Measurements from ENCODE around the gene SMIM26.
A peak's percentile ranks its signal among the peaks of the same experiment; 100 is the strongest.
"Not testable (repeated sequence)": the region's sequence is repeated elsewhere in the genome, so short reads cannot be mapped to it uniquely, and the experiment has no call there.

The SMIM26 gene

GRCh38 chr20:18566892-18567738, at the start of gene SMIM26:
Gene SMIM26 (plus strand): TSS chr20:18567432. CDS start chr20:18567479, 47 bp downstream.
- Histone ChIP-seq H3K9ac (ENCODE audit: low read length in 5 of 5) (peak within 1 kb of the TSS; percentile 95 to 99 (median 97)), H3K4me3 (ENCODE audit: low read depth in 1 of 5, low read length in 5 of 5) (peak within 1 kb of the TSS; percentile 81 to 97 (median 89)), H3K27me3 (ENCODE audit: control insufficient read depth in 5 of 5, insufficient read depth in 4 of 5, low read length in 5 of 5) (no peaks in the 10 kb centered on the region), H3K27ac (ENCODE audit: low read depth, low read length) (peak within 1 kb of the TSS; percentile 84), H3K4me1 (ENCODE audit: control insufficient read depth in 5 of 5, insufficient read depth in 5 of 5, low read length in 5 of 5) (peaks cover 0 to 15% (median 14%) of the 10 kb centered on the region in 5 donors), H3K36me3 (ENCODE audit: control insufficient read depth in 5 of 5, insufficient read depth in 5 of 5, low read length in 5 of 5) (peaks cover 6 to 18% (median 13%) of the 10 kb centered on the region in 5 donors), H3K9me3 (ENCODE audit: control insufficient read depth in 5 of 5, low read length in 5 of 5) (no peaks in the 10 kb centered on the region)

- not testable (repeated sequence) for H3K4me1 ChIP-seq (ENCODE audit: control insufficient read depth in 5 of 5, insufficient read depth in 5 of 5, low read length in 5 of 5); H3K9me3 ChIP-seq (ENCODE audit: control insufficient read depth in 5 of 5, low read length in 5 of 5); H3K9ac ChIP-seq (ENCODE audit: low read length in 5 of 5); H3K27me3 ChIP-seq (ENCODE audit: control insufficient read depth in 5 of 5, insufficient read depth in 4 of 5, low read length in 5 of 5); H3K27ac ChIP-seq (ENCODE audit: low read depth, low read length); H3K4me3 ChIP-seq (ENCODE audit: low read depth in 1 of 5, low read length in 5 of 5)
- H3K36me3 ChIP-seq (ENCODE audit: control insufficient read depth in 5 of 5, insufficient read depth in 5 of 5, low read length in 5 of 5) = peaks cover 22 to 51% (median 29%) of the 10 kb centered on the region in 5 donors
Observed at GRCh38 chr20:18522066-18522465, 45.2 kb upstream of the SMIM26 start.

- Histone ChIP-seq H3K27me3 (ENCODE audit: control insufficient read depth in 5 of 5, insufficient read depth in 4 of 5, low read length in 5 of 5) (no peaks in the 10 kb centered on the region), H3K36me3 (ENCODE audit: control insufficient read depth in 5 of 5, insufficient read depth in 5 of 5, low read length in 5 of 5) (peaks cover 28 to 58% (median 39%) of the 10 kb centered on the region in 5 donors), H3K4me3 (ENCODE audit: low read depth in 1 of 5, low read length in 5 of 5) (no peak overlapping the region), H3K27ac (ENCODE audit: low read depth, low read length) (no peak overlapping the region), H3K9me3 (ENCODE audit: control insufficient read depth in 5 of 5, low read length in 5 of 5) (no peaks in the 10 kb centered on the region), H3K4me1 (ENCODE audit: control insufficient read depth in 5 of 5, insufficient read depth in 5 of 5, low read length in 5 of 5) (no peaks in the 10 kb centered on the region), H3K9ac (ENCODE audit: low read length in 5 of 5) (no peak overlapping the region)
Observed at GRCh38 chr20:18523066-18523465, 44.2 kb upstream of the SMIM26 start.

- Histone ChIP-seq H3K27ac (ENCODE audit: low read depth, low read length) (no peak overlapping the region), H3K36me3 (ENCODE audit: control insufficient read depth in 5 of 5, insufficient read depth in 5 of 5, low read length in 5 of 5) (peaks cover 40 to 74% (median 55%) of the 10 kb centered on the region in 5 donors), H3K27me3 (ENCODE audit: control insufficient read depth in 5 of 5, insufficient read depth in 4 of 5, low read length in 5 of 5) (no peaks in the 10 kb centered on the region), H3K4me3 (ENCODE audit: low read depth in 1 of 5, low read length in 5 of 5) (no peak overlapping the region), H3K9me3 (ENCODE audit: control insufficient read depth in 5 of 5, low read length in 5 of 5) (no peaks in the 10 kb centered on the region), H3K4me1 (ENCODE audit: control insufficient read depth in 5 of 5, insufficient read depth in 5 of 5, low read length in 5 of 5) (no peaks in the 10 kb centered on the region), H3K9ac (ENCODE audit: low read length in 5 of 5) (no peak overlapping the region)
Observed at GRCh38 chr20:18524646-18525045, 42.6 kb upstream of the SMIM26 start.

GRCh38 chr20:18526761-18527160, 40.5 kb upstream of the SMIM26 start:
- not testable (repeated sequence) for H3K4me3 ChIP-seq (ENCODE audit: low read depth in 1 of 5, low read length in 5 of 5); H3K27me3 ChIP-seq (ENCODE audit: control insufficient read depth in 5 of 5, insufficient read depth in 4 of 5, low read length in 5 of 5); H3K4me1 ChIP-seq (ENCODE audit: control insufficient read depth in 5 of 5, insufficient read depth in 5 of 5, low read length in 5 of 5); H3K9ac ChIP-seq (ENCODE audit: low read length in 5 of 5); H3K9me3 ChIP-seq (ENCODE audit: control insufficient read depth in 5 of 5, low read length in 5 of 5); H3K27ac ChIP-seq (ENCODE audit: low read depth, low read length)
- peaks cover 43 to 80% (median 67%) of the 10 kb centered on the region in 5 donors for H3K36me3 ChIP-seq (ENCODE audit: control insufficient read depth in 5 of 5, insufficient read depth in 5 of 5, low read length in 5 of 5)

- Histone ChIP-seq H3K4me3 (ENCODE audit: low read depth in 1 of 5, low read length in 5 of 5) (no peak overlapping the region), H3K4me1 (ENCODE audit: control insufficient read depth in 5 of 5, insufficient read depth in 5 of 5, low read length in 5 of 5) (no peaks in the 10 kb centered on the region), H3K27ac (ENCODE audit: low read depth, low read length) (no peak overlapping the region), H3K9ac (ENCODE audit: low read length in 5 of 5) (no peak overlapping the region), H3K36me3 (ENCODE audit: control insufficient read depth in 5 of 5, insufficient read depth in 5 of 5, low read length in 5 of 5) (peaks cover 47 to 82% (median 72%) of the 10 kb centered on the region in 5 donors), H3K27me3 (ENCODE audit: control insufficient read depth in 5 of 5, insufficient read depth in 4 of 5, low read length in 5 of 5) (no peaks in the 10 kb centered on the region), H3K9me3 (ENCODE audit: control insufficient read depth in 5 of 5, low read length in 5 of 5) (no peaks in the 10 kb centered on the region)
Observed at GRCh38 chr20:18527339-18527738, 39.9 kb upstream of the SMIM26 start.

GRCh38 chr20:18527836-18528235, 39.4 kb upstream of the SMIM26 start:
- H3K9ac ChIP-seq (ENCODE audit: low read length in 5 of 5) = no peak overlapping the region
- H3K4me1 ChIP-seq (ENCODE audit: control insufficient read depth in 5 of 5, insufficient read depth in 5 of 5, low read length in 5 of 5) = no peaks in the 10 kb centered on the region
- no peak overlapping the region for H3K4me3 ChIP-seq (ENCODE audit: low read depth in 1 of 5, low read length in 5 of 5)
- H3K27me3 ChIP-seq (ENCODE audit: control insufficient read depth in 5 of 5, insufficient read depth in 4 of 5, low read length in 5 of 5) = no peaks in the 10 kb centered on the region
- no peak overlapping the region for H3K27ac ChIP-seq (ENCODE audit: low read depth, low read length)
- no peaks in the 10 kb centered on the region for H3K9me3 ChIP-seq (ENCODE audit: control insufficient read depth in 5 of 5, low read length in 5 of 5)
- peaks cover 51 to 87% (median 77%) of the 10 kb centered on the region in 5 donors for H3K36me3 ChIP-seq (ENCODE audit: control insufficient read depth in 5 of 5, insufficient read depth in 5 of 5, low read length in 5 of 5)

GRCh38 chr20:18529041-18529440, 38.2 kb upstream of the SMIM26 start:
- H3K27me3 ChIP-seq (ENCODE audit: control insufficient read depth in 5 of 5, insufficient read depth in 4 of 5, low read length in 5 of 5) = no peaks in the 10 kb centered on the region
- peaks cover 54 to 94% (median 87%) of the 10 kb centered on the region in 5 donors for H3K36me3 ChIP-seq (ENCODE audit: control insufficient read depth in 5 of 5, insufficient read depth in 5 of 5, low read length in 5 of 5)
- H3K9me3 ChIP-seq (ENCODE audit: control insufficient read depth in 5 of 5, low read length in 5 of 5) = no peaks in the 10 kb centered on the region
- no peak overlapping the region for H3K9ac ChIP-seq (ENCODE audit: low read length in 5 of 5)
- no peak overlapping the region for H3K27ac ChIP-seq (ENCODE audit: low read depth, low read length)
- no peak overlapping the region for H3K4me3 ChIP-seq (ENCODE audit: low read depth in 1 of 5, low read length in 5 of 5)
- H3K4me1 ChIP-seq (ENCODE audit: control insufficient read depth in 5 of 5, insufficient read depth in 5 of 5, low read length in 5 of 5) = no peaks in the 10 kb centered on the region

- Histone ChIP-seq H3K4me3 (ENCODE audit: low read depth in 1 of 5, low read length in 5 of 5) (no peak overlapping the region), H3K4me1 (ENCODE audit: control insufficient read depth in 5 of 5, insufficient read depth in 5 of 5, low read length in 5 of 5) (no peaks in the 10 kb centered on the region), H3K9ac (ENCODE audit: low read length in 5 of 5) (no peak overlapping the region), H3K9me3 (ENCODE audit: control insufficient read depth in 5 of 5, low read length in 5 of 5) (no peaks in the 10 kb centered on the region), H3K27me3 (ENCODE audit: control insufficient read depth in 5 of 5, insufficient read depth in 4 of 5, low read length in 5 of 5) (no peaks in the 10 kb centered on the region), H3K27ac (ENCODE audit: low read depth, low read length) (no peak overlapping the region), H3K36me3 (ENCODE audit: control insufficient read depth in 5 of 5, insufficient read depth in 5 of 5, low read length in 5 of 5) (peaks cover 48 to 84% (median 71%) of the 10 kb centered on the region in 5 donors)
Observed at GRCh38 chr20:18532626-18533025, 34.6 kb upstream of the SMIM26 start.

- Histone ChIP-seq H3K27ac (ENCODE audit: low read depth, low read length) (no peak overlapping the region), H3K36me3 (ENCODE audit: control insufficient read depth in 5 of 5, insufficient read depth in 5 of 5, low read length in 5 of 5) (peaks cover 46 to 80% (median 62%) of the 10 kb centered on the region in 5 donors), H3K4me1 (ENCODE audit: control insufficient read depth in 5 of 5, insufficient read depth in 5 of 5, low read length in 5 of 5) (no peaks in the 10 kb centered on the region), H3K4me3 (ENCODE audit: low read depth in 1 of 5, low read length in 5 of 5) (no peak overlapping the region), H3K9me3 (ENCODE audit: control insufficient read depth in 5 of 5, low read length in 5 of 5) (no peaks in the 10 kb centered on the region), H3K9ac (ENCODE audit: low read length in 5 of 5) (no peak overlapping the region), H3K27me3 (ENCODE audit: control insufficient read depth in 5 of 5, insufficient read depth in 4 of 5, low read length in 5 of 5) (no peaks in the 10 kb centered on the region)
Observed at GRCh38 chr20:18533491-18533890, 33.7 kb upstream of the SMIM26 start.

All from subcutaneous abdominal adipose tissue (tissue), 5 donors.